Transverse colon (tissue), 4 donors: ENCODE measurements around the gene ARHGEF2. TPM values are rescaled to one million over a fixed set of nuclear protein-coding genes. Genes with fewer than 3 reads are reported as not detected.

Experiments
- DNase-seq: peaks from one replicate; pipeline ENCODE4 v3.0.0-alpha.2; 2019
- H3K27ac ChIP-seq, 4 donors: fragments of 200-600 bp; sonication (generic); 2 replicates each; pipeline ENCODE4 v1.5.1; 2016 to 2018; ENCODE audit warnings: inconsistent platforms in 4 of 4
- H3K27me3 ChIP-seq: fragments of 200-600 bp; sonication (generic); 2 replicates; pipeline ENCODE4 v1.5.1; 2017; ENCODE audit warnings: inconsistent platforms
- H3K36me3 ChIP-seq, 4 donors: fragments of 200-600 bp; sonication (generic); 2 replicates each; pipeline ENCODE4 v1.5.1; 2017 to 2019; ENCODE audit warnings: inconsistent platforms in 4 of 4
- H3K4me1 ChIP-seq, 4 donors: fragments of 200-600 bp; sonication (generic); 2 replicates each; pipeline ENCODE4 v1.5.1; 2017 to 2020; ENCODE audit warnings: inconsistent platforms in 4 of 4
- H3K4me3 ChIP-seq, 4 donors: fragments of 200-600 bp; sonication (generic); 1 replicate in 1 of 4; 2 replicates in 3 of 4; pipeline versions ENCODE4 v1.5.1 to v1.6.1; 2017 to 2019; ENCODE audit warnings: inconsistent platforms in 4 of 4
- H3K9me3 ChIP-seq, 2 donors: fragments of 200-600 bp; sonication (generic); 2 replicates each; pipeline ENCODE4 v1.5.1; 2017 to 2019; ENCODE audit warnings: inconsistent platforms in 2 of 2
- CTCF ChIP-seq, 5 experiments: fragments of 200-600 bp in 3 of 5; fragments of 450-650 bp in 2 of 5; sonication (generic) in 3 of 5; IDR thresholded peaks; 1 replicate in 2 of 5; 2 replicates in 3 of 5; pipeline ENCODE4 v1.5.1; 2016 to 2017; ENCODE audit warnings: antibody characterized with exemption in 5 of 5, inconsistent platforms in 3 of 5, mild to moderate bottlenecking in 2 of 5, moderate library complexity in 1 of 5
- EP300 ChIP-seq: sonication (generic); formaldehyde crosslinking; IDR thresholded peaks from one replicate; pipeline ENCODE4 v1.6.1; 2017; ENCODE audit warnings: antibody characterized with exemption, low read depth
- POLR2A ChIP-seq: fragments of 450-650 bp; IDR thresholded peaks from one replicate; pipeline ENCODE4 v1.6.1; 2016; ENCODE audit warnings: antibody characterized with exemption, mild to moderate bottlenecking, moderate library complexity
- POLR2AphosphoS5 ChIP-seq, 3 donors: sonication (generic); formaldehyde crosslinking; IDR thresholded peaks; one replicate each; pipeline ENCODE4 v1.6.1; 2016; ENCODE audit warnings: antibody characterized with exemption in 3 of 3
- WGBS, 2 donors: methylation state at CpG; one replicate each; pipeline ENCODE4 v1.1.5; 2018; ENCODE audit warnings: low coverage in 1 of 2; 5-methylcytosine and 5-hydroxymethylcytosine counted together
- in situ Hi-C, 4 donors: fragments of 200-750 bp; cut with MboI; loops; one replicate each; pipeline versions ENCODE4 v1.15.0 to v1.15.1; 2017; ENCODE audit warnings: low sequenced_read_pairs in 3 of 4, low pct_ligation_motif_present in 1 of 4, low pct_unique_long_range_greater_than_20kb in 1 of 4
- intact Hi-C: fragments of 100-400 bp; cut with DNase I; formaldehyde crosslinking; loops from one replicate; pipeline ENCODE4 v1.15.1; 2023; ENCODE audit warnings: low total_unique reads
- total RNA-seq, 4 donors: library from RNA; depleted of rRNA; stranded (reverse); fragments of >200 nt; gene quantifications; one replicate each; pipeline ENCODE4 v1.1.0, GENCODE V29; 2016

The ARHGEF2 gene
- total RNA-seq, 4 donors from 2014 or later: 107 to 244 (median 169) TPM

- Histone ChIP-seq H3K4me3 (peak overlapping the region; percentile 70 to 75 (median 72)), H3K27me3 (no peaks in the 10 kb centered on the region), H3K27ac (peak overlapping the region; percentile 92 to 96 (median 94)), H3K36me3 (no peaks in the 10 kb centered on the region), H3K9me3 (no peaks in the 10 kb centered on the region), H3K4me1 (peaks cover 49 to 88% (median 75%) of the 10 kb centered on the region in 4 donors)
- TF ChIP-seq POLR2AphosphoS5 (IDR thresholded peaks at IDR 0.05) (no peak), EP300 (no peak), CTCF (IDR thresholded peaks at IDR 0.05) (no peak), POLR2A (no peak)
- 0 to 10% methylated on average over 4 to 5 of the region's 5 CpGs for WGBS, 2 donors
- in situ Hi-C loops: no loop called here
- intact Hi-C loops: no loop called here
- peak; percentile 26 for DNase-seq
These were observed 1.2 kb downstream of the ARHGEF2 start for GRCh38 chr1:155976913-155977689.

DNA sequence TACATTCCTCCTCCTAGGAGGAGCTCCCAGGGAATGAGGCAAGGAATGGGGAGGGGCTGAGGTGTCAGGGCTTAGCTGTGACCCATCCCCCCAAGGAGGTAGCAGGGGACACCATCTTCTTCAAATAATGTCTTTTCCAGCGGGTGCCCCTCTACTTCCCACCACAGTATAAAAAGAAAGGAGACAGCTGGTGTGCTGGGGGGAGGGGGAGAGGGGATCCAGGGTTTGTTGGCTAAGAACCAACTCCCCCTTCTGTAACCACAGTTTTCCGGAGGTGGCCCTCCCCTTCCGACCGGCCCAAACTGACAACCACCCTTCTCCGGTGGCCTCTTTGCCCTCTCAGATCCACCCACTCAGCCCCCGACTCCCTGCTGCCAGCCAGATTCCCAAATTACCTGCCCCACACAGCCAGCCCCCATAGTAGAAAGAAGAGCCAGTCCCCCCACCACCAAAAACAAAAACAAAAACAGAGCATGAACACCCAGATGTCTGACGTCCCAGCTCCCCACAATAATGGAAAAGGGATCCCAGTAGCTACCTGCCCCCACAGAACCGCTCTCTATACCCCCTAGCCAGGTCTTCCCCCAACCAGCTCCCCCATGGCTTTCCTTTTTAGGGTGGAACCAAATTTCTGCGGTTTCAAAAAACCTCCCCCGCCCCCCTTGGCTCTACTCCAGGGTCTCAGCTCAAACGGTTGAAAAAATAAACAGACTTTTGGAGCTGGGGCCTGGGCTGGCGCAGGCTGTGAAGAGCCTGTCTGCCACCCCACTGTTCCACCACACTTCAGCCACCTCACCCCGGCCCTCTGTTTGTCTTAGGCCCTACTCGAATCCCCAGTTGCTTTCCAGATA is 2.1 kb downstream of the ARHGEF2 start:
- H3K27me3 ChIP-seq: no peaks in the 10 kb centered on the region
- 13 to 17% methylated on average over 6 to 14 of the region's 14 CpGs for WGBS, 2 donors
- in situ Hi-C loops (no loop called here), intact Hi-C loops (no loop called here)
- no peaks in the 10 kb centered on the region for H3K9me3 ChIP-seq
- peak overlapping the region; percentile 92 to 96 (median 94) for H3K27ac ChIP-seq
- no peaks in the 10 kb centered on the region for H3K36me3 ChIP-seq
- peak; percentile 73 for DNase-seq
- no peak for TF ChIP-seq POLR2AphosphoS5 (IDR thresholded peaks at IDR 0.05)
- TF ChIP-seq EP300: no peak
- TF ChIP-seq CTCF (IDR thresholded peaks at IDR 0.05): no peak
- no peak for TF ChIP-seq POLR2A
- peaks cover 42 to 86% (median 72%) of the 10 kb centered on the region in 4 donors for H3K4me1 ChIP-seq
- peak overlapping the region; percentile 70 to 75 (median 72) for H3K4me3 ChIP-seq

DNA sequence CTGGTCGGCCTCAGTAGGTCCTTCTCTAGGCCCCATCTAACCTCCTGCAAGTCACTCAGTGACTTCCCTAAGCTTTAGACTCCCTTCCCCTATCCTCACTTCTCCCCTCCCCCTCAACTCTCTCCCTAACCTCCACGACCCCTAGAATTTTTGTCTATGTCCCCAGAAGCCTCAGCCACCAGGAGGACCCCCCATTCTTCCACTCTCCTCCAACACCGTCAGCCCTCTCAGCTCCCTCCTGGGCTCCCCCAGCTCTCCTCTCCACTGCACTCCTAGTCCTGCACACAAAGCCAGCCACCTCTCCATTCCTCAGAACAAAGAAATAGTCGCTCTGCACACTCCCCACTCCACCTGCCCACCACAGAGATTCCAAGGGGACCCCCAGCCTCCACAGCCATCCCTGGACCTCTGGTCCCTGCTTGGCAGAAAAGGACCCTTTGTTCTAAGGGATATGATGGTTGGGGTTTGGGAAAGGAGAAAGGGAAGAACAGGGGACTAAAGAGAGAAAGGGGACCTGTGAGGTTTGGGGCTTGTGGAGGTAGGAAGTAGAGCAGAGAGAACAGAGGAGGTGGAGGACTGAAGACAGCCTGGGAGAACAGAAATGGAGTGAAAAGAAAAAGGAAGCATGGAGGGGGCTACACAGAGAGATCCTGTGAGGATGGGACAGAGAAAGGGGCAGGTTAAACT is 2.8 kb downstream of the ARHGEF2 start:
- 30 to 35% methylated on average over 3 to 4 of the region's 4 CpGs for WGBS, 2 donors
- Histone ChIP-seq H3K9me3 (no peaks in the 10 kb centered on the region), H3K27ac (peak overlapping the region; percentile 92 to 96 (median 94)), H3K4me1 (peaks cover 40 to 86% (median 71%) of the 10 kb centered on the region in 4 donors), H3K27me3 (no peaks in the 10 kb centered on the region), H3K36me3 (no peaks in the 10 kb centered on the region), H3K4me3 (peak overlapping the region; percentile 70 to 75 (median 72))
- intact Hi-C loops: no loop called here
- in situ Hi-C loops: no loop called here
- DNase-seq: no peak
- TF ChIP-seq EP300 (no peak), POLR2A (no peak), CTCF (IDR thresholded peaks at IDR 0.05) (no peak), POLR2AphosphoS5 (IDR thresholded peaks at IDR 0.05) (no peak)
